ENCODE measurements around the gene KYNU.

Gene KYNU

GRCh38 chr2:142961202-142961601, 83.7 kb downstream of the KYNU start:
- DNase-seq (ENCODE audit: low read depth, low spot score): no peak

DNA sequence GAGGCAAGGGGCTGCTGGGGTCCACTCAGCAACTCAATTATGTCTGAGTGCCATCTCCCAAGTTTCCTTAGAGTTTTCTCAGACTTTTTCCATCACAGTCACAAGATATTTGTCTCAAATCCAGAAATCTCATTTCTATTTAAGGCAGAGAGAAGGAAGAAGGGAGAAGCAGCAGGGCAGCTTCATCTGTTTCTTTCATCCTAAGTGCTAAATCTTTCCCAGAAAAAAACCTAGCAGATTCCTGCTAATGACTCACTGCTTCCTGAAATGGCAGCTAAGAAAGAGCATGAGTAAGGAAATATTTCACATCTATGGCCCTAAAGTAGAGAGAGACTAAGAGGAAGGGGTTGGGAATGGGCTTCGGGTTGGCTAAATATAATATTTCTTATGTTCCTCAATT, 88.0 kb downstream of the KYNU start:
- DNase-seq (ENCODE audit: low read depth, low spot score): no peak

DNA sequence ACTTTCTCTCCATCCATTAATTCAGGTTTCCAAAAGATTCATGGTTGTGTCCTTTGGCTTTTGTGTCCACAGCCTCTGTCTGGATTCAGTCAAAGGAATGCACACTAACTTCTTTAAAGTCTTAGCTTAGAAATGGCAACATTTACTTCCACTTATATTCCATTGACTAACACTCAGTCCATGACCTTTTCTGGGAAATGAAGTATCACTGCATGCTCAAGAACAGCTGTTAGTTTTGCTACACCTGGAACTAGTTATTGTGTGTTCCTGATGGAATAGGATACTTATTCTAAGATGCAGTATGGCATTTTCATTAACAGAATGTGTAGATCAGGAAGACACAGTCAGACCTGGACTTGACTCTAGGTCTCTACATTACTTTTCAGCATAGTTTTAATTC, 88.8 kb downstream of the KYNU start:
- DNase-seq (ENCODE audit: low read depth, low spot score): no peak

DNA sequence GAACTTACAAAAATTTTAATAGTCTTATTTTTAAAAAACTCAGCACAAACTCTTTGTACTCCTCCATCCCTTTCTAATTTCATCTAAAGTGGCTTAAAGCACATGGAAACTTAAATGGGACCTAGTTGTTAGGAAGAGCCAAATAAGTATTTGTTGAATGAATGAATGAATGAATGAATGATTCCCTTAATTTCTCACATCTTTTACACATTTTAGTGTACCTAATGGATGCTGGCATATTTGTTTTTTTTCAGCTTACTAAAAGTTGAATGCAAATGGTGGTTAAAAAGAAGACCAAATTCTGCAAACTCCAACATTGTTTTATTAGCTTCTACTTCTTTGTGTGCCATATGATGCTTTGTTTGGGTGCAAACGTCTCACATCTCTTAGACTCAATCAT, 89.6 kb downstream of the KYNU start:
- DNase-seq (ENCODE audit: low read depth, low spot score): no peak

DNA sequence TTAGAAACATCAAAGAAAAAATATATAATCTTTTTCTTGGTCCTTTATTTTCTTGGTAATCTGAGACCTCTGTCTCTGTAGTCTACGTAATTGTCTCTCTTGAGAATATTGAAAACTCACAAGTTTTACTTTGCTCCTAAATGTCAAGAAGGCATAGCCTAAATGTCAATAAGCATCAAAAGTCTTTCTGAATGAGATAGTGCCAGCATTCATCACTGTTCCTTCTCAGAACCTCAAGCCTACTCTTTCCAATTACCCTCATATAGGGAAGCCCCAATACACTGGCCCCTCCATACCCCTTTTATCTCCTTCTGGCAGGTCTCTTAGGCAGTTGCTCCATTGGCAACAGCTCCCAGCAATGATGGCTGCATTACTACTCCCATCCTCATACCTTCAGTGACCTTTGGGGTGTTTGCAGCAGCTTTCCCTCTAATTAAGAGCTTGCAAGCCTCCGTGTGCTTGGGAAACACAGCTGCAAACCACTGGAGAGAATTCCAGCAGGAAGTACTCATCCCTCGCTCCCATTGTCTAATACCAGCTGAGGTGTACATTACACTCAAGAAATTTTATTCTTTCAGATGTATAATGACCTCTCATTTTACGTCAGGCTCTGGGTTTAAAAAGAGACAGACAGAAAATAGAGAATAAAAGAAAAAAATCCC, 95.8 kb downstream of the KYNU start:
- no peak for DNase-seq (ENCODE audit: low read depth, low spot score)

- DNase-seq (ENCODE audit: low read depth, low spot score): no peak
Measured at GRCh38 chr2:142973822-142974207, 96.4 kb downstream of the KYNU start.

GRCh38 chr2:142974288-142975024, 97.0 kb downstream of the KYNU start:
- no peak for DNase-seq (ENCODE audit: low read depth, low spot score)

DNA sequence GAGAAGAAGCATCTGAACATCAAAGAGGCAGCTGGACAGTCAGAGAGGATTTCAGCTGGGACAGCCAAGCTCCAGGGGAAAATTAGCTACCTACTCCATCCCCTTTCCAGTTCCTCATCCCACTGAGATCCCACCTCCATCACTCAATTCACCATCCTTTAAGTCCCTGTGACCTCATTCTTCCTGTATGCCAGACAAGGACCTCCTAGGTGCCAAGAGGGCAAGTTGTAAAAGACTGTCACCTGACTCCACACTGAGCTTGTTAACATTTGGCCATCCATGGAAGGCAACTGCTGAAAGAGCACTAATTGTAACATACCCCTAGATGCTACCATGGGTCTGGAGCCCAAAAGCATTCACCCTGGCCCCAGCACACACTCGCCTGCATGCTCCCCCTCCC, 97.8 kb downstream of the KYNU start:
- DNase-seq (ENCODE audit: low read depth, low spot score): no peak

DNA sequence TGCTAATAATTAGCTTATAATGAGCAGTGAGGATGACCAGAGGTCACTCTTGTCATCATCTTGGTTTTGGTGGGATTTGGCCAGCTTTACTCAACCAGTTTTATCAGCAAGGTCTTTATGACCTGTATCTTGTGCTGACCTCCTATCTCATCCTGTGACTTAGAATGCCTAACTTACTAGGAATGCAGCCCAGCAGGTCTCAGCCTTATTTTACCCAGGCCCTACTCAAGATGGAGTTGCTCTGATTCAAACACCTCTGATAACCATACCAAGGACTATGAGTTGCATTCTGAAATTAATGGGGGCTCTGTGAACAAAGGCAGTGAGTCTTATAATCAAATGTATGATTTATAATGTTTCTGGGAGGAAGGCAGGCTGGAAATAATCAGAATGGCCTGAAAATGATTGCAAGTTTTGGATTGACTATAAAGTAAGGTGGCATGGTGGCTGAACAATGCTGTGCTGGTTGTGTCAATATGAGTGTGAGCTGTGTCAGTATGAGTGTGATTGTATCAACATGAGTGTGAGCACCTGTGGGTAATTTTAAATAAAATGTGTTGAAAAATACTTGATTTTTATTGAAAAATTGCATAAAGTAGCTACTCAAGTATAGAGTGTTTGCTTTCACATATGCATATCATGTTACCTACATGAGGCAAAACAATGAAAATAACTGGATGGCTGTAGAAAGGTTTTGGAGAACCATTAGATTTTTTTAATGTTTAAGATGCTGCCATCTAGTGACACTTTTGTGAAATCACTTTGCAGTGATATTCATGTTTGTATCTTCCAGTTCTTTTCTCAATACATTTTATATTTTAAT, 103.0 kb downstream of the KYNU start:
- DNase-seq (ENCODE audit: low read depth, low spot score): no peak

- no peak for DNase-seq (ENCODE audit: low read depth, low spot score)
Measured at GRCh38 chr2:142981069-142981378, 103.6 kb downstream of the KYNU start.

DNA sequence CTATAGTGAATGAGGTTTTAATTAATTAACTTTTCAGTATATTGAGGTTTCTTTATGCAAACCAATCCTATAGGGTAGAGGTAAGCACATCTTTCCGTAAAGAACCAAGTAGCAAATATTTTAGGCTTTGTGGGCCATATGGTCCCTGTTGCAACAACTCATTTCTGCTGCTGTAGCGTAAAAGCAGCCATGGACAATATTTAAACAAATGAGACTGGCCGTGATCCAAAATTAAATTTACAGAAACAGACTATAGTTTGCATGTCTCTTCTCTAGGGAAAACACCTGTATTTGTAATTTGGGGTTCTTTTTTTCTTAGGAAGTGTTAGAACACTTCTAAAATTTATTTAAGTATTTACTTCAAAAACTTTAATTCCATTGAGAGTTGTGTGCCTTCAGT, 104.3 kb downstream of the KYNU start:
- DNase-seq (ENCODE audit: low read depth, low spot score): no peak

DNA sequence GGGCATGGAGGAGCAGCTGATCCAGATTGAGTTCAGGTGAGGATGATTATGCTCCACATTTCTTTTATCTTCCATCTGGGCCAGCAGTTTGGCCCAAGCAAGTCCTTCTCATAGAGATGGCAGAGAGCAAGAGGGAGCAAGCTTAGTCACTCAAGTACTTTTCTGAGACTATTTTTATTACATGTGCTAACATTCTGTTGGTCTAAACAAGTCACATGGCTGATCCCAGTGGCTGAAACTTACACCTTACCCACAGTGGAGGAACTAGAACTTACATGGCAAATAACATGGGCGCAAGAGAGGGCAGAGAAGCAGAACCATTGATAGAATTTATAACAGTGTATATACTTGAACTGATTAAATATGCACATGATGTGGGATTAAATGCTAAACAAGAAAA, 105.7 kb downstream of the KYNU start:
- no peak for DNase-seq (ENCODE audit: low read depth, low spot score)

DNA sequence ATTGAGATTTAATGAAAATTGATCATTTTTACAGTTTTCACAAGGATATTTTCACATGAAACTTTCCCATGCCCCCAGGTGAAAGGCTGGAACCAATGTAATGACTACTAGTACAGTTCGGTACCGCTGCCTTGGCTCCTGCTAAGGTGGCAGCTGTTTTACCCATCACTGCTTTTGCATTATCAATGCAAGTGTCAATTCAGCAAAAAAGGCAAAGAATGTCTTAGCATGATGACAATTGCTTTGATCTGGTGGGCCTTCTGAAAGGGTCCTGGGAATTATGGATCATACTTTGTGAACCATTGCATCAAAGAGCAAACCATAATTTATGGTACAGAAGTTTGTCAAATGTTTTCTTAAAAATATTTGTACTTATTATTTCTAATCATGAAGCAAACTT, 107.2 kb downstream of the KYNU start:
- no peak for DNase-seq (ENCODE audit: low read depth, low spot score)

DNA sequence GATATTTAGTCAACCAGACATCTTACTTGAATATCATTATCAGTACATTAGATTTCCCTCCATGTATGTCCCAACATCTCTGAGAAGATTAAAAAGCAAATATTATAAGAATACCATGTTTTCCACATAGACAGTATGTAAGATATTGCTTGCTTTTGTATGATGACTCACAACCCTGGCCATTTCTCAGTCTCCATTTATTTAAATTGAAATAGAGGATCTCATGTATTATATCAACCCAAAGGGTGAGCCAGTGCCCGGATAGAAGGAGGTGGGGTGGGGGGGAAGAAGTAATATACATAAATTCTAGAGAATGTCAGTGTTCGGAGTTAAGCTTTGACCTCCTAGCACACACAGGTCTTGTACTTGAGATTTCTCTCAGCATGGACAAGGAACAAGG, 109.6 kb downstream of the KYNU start:
- no peak for DNase-seq (ENCODE audit: low read depth, low spot score)

DNA sequence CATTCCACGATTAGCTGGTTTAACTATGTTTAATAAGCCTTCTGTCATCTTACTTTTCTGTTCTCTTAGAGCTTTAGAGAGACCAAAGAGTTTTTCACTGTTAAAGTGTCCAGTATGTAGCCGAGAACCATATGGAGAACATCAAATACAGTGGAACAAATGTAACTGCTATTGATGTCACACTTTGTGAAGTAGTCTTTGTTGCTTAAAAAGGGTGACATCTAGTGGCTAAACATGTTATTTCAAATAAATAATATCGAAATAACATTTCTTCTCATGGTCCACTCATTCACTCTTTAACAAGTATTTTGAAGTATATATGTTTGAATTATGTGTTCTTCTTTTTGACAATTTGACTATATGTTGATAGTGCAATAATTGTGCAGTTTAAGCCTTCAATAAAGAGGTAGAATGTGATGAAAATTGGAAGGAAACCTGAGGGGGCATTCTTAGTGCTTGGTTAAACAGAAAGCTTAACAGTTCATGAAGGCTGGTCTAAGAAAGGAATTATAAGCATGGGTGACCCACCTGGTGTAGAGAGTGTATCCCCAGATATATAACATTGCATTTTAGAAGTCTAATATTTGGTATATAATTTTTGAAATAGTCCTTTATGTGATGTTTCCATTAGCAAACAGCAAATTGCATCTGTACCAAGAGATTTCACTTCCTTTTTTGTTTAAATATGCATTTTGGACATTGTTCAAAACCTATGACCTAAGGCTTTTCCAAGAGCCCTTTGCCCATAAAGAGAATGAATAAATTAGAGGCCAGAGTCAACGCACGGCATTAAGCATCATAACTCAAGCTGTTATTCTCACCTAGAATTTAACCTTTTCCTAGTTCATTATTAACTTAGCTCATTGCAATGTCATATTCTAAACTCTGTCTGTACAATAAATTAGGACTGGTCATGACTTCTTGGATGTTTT, 112.1 kb downstream of the KYNU start:
- DNase-seq (ENCODE audit: low read depth, low spot score): no peak

GRCh38 chr2:142991295-142991694, 113.8 kb downstream of the KYNU start:
- no peak for DNase-seq (ENCODE audit: low read depth, low spot score)

- DNase-seq (ENCODE audit: low read depth, low spot score): no peak
Measured at GRCh38 chr2:142992840-142993239, 115.4 kb downstream of the KYNU start.

- no peak for DNase-seq (ENCODE audit: low read depth, low spot score)
Measured at GRCh38 chr2:142993771-142994170, 116.3 kb downstream of the KYNU start.

DNA sequence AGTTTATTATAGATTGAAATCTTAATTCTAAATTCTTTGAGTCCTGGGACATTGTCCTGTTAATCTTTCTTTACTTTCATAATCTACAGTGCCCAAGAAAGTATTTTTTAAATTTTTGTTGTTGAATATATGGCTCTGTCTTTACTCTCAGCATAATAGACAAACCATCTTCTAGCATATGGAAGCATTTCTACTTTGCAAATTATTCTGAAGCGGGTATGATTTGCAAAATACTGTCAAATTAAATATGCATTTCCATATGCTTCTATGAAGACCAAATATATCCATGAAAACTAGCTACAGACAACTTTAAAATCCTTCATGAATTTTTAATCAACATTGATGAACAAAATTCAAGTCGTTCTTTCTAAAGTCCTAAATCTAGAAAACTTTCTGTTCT, 117.2 kb downstream of the KYNU start:
- no peak for DNase-seq (ENCODE audit: low read depth, low spot score)

DNA sequence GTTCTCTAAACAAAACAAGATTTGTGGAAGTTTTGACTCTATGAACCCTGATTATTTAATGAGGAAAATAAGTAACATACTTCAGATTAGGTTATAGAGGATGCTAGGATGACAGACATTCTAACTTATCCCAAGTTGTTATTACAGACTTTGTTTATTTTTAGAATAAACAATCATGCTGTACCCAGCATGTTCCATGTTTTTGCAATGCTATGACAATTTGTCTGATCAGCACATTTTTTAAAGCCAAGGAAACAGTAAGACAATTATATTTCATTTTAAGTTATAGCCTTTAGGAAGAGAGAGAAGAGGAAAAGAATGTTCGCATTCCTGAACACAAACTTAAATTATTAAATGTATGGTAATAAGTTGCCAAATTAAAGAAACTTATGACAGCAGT, 119.8 kb downstream of the KYNU start:
- no peak for DNase-seq (ENCODE audit: low read depth, low spot score)

DNA sequence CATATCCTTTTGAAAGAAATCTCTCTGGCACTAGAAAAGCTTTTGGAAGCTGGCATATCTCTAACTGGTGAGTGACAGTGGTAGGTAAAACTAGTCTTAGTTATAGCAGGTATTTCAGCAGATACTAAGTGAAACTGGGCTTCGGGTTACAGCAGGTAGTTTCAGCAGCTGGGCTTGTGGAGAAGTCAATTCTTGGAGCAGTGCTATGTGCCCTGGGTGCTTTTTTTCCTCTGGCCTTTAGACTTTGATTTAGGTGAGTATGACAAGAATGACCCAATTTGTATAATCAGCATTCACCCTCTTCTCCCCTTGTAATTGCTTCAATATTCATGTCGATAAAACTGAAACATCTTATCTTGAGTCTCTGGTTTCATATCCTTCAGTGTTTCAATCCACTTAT, 123.1 kb downstream of the KYNU start:
- no peak for DNase-seq (ENCODE audit: low read depth, low spot score)

DNA sequence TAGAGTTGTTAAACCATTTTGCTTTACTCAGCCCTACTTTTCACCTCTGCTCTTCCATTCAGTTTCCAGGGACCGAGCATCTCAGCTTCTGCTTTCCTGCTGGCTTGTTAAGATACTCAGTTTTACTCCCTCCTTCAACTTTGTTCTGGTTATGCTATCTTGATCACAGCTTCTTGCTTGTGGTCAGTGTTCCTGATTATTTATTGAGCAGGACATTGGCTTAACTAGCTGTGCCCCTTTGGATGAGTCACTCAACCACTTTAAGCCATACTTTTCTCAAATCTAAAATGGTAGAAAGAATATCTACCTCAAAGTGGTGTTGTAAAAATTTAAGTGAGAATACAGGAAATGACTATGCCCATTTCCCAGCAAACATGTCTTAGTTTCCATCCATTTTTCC, 124.0 kb downstream of the KYNU start:
- DNase-seq (ENCODE audit: low read depth, low spot score): no peak

Measured in activated naive CD8-positive, alpha-beta T cell treated with anti-CD3 and anti-CD28 coated beads, Interleukin-2, amount 50 U/mL, for 16 hours (primary cell).